ENCODE data around the gene TMEM181. TPM values are rescaled to one million over a fixed set of nuclear protein-coding genes. Genes with fewer than 3 reads are reported as not detected.

TMEM181 gene
- total RNA-seq, 1 donor from 2014 or later: 31.0 TPM

DNA sequence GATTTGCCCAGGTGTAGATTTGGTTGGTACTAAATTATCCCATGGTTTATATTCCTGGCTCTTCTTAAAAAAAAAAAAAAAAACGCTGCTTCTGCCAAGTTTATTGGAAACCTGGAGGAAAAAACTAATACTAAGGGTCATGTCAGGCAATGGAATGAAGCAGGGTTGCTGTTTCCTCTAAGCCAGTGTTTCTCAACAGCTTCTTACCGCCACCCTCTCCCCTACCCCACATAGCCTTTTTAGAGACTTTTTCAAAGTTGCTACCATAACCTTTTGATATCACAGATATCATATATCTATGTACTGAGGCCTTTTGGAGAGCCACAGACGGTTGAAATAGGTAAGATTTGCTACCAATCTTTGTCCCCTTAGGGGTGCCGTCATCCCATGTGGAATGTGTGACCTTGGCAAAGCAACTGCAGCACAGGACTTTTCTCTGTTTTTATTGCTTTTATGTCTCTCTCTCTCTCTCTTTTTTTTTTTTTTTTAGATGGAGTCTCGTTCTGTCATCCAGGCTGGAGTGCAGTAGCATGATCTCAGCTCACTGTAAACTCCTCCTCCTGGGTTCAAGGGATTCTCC lies 124.9 kb downstream of the TMEM181 start:
- H4K20me1 ChIP-seq (ENCODE audit: insufficient read depth, low read length): no peaks in the 10 kb centered on the region
- H3K9me3 Mint-ChIP-seq (ENCODE audit: unreplicated experiment): no peaks in the 10 kb centered on the region
- H3K9ac ChIP-seq (ENCODE audit: low read length): no peak overlapping the region
- H3K36me3 ChIP-seq (ENCODE audit: insufficient read depth, low read length): no peaks in the 10 kb centered on the region
- H3K79me2 ChIP-seq (ENCODE audit: insufficient read depth, low read length): no peaks in the 10 kb centered on the region
- no peak overlapping the region for H3K4me3 Mint-ChIP-seq (ENCODE audit: unreplicated experiment)
- no peaks in the 10 kb centered on the region for H3K27me3 ChIP-seq (ENCODE audit: insufficient read depth, low read length)
- no peak overlapping the region for H3K27ac ChIP-seq (ENCODE audit: low read depth, low read length)
- TF ChIP-seq, protein P1, sequence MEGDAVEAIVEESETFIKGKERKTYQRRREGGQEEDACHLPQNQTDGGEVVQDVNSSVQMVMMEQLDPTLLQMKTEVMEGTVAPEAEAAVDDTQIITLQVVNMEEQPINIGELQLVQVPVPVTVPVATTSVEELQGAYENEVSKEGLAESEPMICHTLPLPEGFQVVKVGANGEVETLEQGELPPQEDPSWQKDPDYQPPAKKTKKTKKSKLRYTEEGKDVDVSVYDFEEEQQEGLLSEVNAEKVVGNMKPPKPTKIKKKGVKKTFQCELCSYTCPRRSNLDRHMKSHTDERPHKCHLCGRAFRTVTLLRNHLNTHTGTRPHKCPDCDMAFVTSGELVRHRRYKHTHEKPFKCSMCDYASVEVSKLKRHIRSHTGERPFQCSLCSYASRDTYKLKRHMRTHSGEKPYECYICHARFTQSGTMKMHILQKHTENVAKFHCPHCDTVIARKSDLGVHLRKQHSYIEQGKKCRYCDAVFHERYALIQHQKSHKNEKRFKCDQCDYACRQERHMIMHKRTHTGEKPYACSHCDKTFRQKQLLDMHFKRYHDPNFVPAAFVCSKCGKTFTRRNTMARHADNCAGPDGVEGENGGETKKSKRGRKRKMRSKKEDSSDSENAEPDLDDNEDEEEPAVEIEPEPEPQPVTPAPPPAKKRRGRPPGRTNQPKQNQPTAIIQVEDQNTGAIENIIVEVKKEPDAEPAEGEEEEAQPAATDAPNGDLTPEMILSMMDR (IDR thresholded peaks at IDR 0.05; ENCODE audit: insufficient read depth, low read depth, low read length): no peak
- no peak for TF ChIP-seq EZH2 (IDR thresholded peaks at IDR 0.05; ENCODE audit: insufficient read depth, low read length)
- peaks cover 8% of the 10 kb centered on the region for H3K4me1 Mint-ChIP-seq (ENCODE audit: low read depth, unreplicated experiment)
- H3K27ac Mint-ChIP-seq (ENCODE audit: unreplicated experiment): no peak overlapping the region
- FAIRE-seq: no peak
- no peaks in the 10 kb centered on the region for H3K4me1 ChIP-seq (ENCODE audit: insufficient read depth, low read length)
- no peak for DNase-seq (ENCODE audit: low read depth)
- peaks cover 19% of the 10 kb centered on the region for H3K27me3 Mint-ChIP-seq (ENCODE audit: low read depth, unreplicated experiment)
- H3K9me3 ChIP-seq (ENCODE audit: insufficient read depth, low read depth, low read length): no peaks in the 10 kb centered on the region
- no peak overlapping the region for H3K4me3 ChIP-seq (ENCODE audit: insufficient read depth, low read depth, low read length)
- H3K36me3 Mint-ChIP-seq (ENCODE audit: low read depth, unreplicated experiment): no peaks in the 10 kb centered on the region
- no peak overlapping the region for H2AFZ ChIP-seq (ENCODE audit: low read depth, low read length)
- no peak overlapping the region for H3K4me2 ChIP-seq (ENCODE audit: low read length)

Small RNA genes within 50 kb of the gene (microRNA-seq; reads per million reads assigned to microRNA genes)
- gene MIR7161: not detected

Other genes starting within 250 kb of the TMEM181 start
- 79.1 and 91.2 TPM in 2 replicates for gene TULP4, start 247.6 kb upstream of the TMEM181 start, total RNA-seq
- 169 and 173 TPM in 2 replicates for gene DYNLT1, start 84.7 kb downstream of the TMEM181 start, total RNA-seq
- 0.82 and 1.2 TPM in 2 replicates for gene SYTL3, start 90.0 kb downstream of the TMEM181 start, total RNA-seq